Measurements from ENCODE around the gene MN1. TPM values are rescaled to one million over a fixed set of nuclear protein-coding genes. Genes with fewer than 3 reads are reported as not detected.

Gene MN1
- total and polyA plus RNA-seq, 2 of the 4 experiments (the other 2 are of a cell fraction): 0.36 to 1.3 TPM

- WGBS, 2 experiments (ENCODE audit: extremely low coverage in 2 of 2, insufficient read length in 1 of 2): 75% methylated on average over 6 of the region's 14 CpGs; no CpG with 5 or more reads in 1 of the 2 experiments
- Histone ChIP-seq H2AFZ (replicated peaks; ENCODE audit: low read length, poor library complexity) (no peak overlapping the region), H3K4me2 (ENCODE audit: low read depth, low read length) (no peak overlapping the region), H3K4ac (ENCODE audit: low read depth, low read length) (no peak overlapping the region), H2AK5ac (ENCODE audit: low read depth, low read length) (no peak overlapping the region), H3K56ac (ENCODE audit: extremely low read depth, insufficient read depth, low read length) (no peak overlapping the region), H3K9me3 (ENCODE audit: control insufficient read depth, insufficient read depth, low read length) (no peaks in the 10 kb centered on the region), H3K4me1 (ENCODE audit: control insufficient read depth, insufficient read depth, low read length) (peaks cover 2% of the 10 kb centered on the region; the same call in 1 of the 2 replicates), H2BK15ac (ENCODE audit: low read depth, low read length) (no peak overlapping the region), H3K23ac (ENCODE audit: low read depth, low read length) (no peak overlapping the region), H3K79me1 (ENCODE audit: low read depth in 1 of 2, low read length in 2 of 2) (no peaks in the 10 kb centered on the region; a peak in 2 of 4 replicates), H3K18ac (ENCODE audit: low read depth, low read length) (no peak overlapping the region), H2AK9ac (replicated peaks; ENCODE audit: low read depth, low read length, poor library complexity) (no peak overlapping the region), H2BK120ac (ENCODE audit: low read depth, low read length) (no peak overlapping the region), H3K4me3 (ENCODE audit: insufficient read depth, low read depth, low read length) (no peak overlapping the region), H3K27ac (ENCODE audit: insufficient read depth, low read length) (no peak overlapping the region), H4K5ac (ENCODE audit: low read depth, low read length) (no peak overlapping the region), H3K36me3 (ENCODE audit: control insufficient read depth, insufficient read depth, low read length) (peaks cover 6% of the 10 kb centered on the region; the same call in 1 of the 2 replicates), H3K9ac (ENCODE audit: low read depth, low read length) (no peak overlapping the region), H4K91ac (ENCODE audit: insufficient read depth, low read depth, low read length) (no peak overlapping the region), H2BK20ac (ENCODE audit: low read depth, low read length) (no peak overlapping the region), H3K27me3 (ENCODE audit: control insufficient read depth, insufficient read depth, low read length) (no peaks in the 10 kb centered on the region), H2BK5ac (ENCODE audit: low read depth, low read length, poor library complexity, severe bottlenecking) (no peak overlapping the region), H3K14ac (replicated peaks; ENCODE audit: low read depth, low read length) (no peak overlapping the region), H4K8ac (ENCODE audit: low read depth in 2 of 2, low read length in 2 of 2) (no peak overlapping the region), H3K9me1 (ENCODE audit: insufficient read depth, low read length) (no peaks in the 10 kb centered on the region; the same call in 1 of the 2 replicates), H4K20me1 (ENCODE audit: insufficient read depth, low read length) (no peaks in the 10 kb centered on the region; the same call in 1 of the 2 replicates)
- no TSS peak for BruUV-seq (replicated peaks)
- DNase-seq (no peak), ATAC-seq (ENCODE audit: low read depth) (no peak)
- ChIA-PET CTCF (no interaction called here), POLR2A (ENCODE audit: unreplicated experiment) (no interaction called here)
- in situ Hi-C loops (cut with MboI; ENCODE audit: low sequenced_read_pairs) (no loop called here), dilution Hi-C loops (cut with HindIII; ENCODE audit: low sequenced_read_pairs, unreplicated experiment) (no loop called here), intact Hi-C loops (cut with micrococcal nuclease) (no loop called here)
- TF ChIP-seq, protein P1, sequence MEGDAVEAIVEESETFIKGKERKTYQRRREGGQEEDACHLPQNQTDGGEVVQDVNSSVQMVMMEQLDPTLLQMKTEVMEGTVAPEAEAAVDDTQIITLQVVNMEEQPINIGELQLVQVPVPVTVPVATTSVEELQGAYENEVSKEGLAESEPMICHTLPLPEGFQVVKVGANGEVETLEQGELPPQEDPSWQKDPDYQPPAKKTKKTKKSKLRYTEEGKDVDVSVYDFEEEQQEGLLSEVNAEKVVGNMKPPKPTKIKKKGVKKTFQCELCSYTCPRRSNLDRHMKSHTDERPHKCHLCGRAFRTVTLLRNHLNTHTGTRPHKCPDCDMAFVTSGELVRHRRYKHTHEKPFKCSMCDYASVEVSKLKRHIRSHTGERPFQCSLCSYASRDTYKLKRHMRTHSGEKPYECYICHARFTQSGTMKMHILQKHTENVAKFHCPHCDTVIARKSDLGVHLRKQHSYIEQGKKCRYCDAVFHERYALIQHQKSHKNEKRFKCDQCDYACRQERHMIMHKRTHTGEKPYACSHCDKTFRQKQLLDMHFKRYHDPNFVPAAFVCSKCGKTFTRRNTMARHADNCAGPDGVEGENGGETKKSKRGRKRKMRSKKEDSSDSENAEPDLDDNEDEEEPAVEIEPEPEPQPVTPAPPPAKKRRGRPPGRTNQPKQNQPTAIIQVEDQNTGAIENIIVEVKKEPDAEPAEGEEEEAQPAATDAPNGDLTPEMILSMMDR (conservative IDR thresholded peaks at IDR 0.05; ENCODE audit: low read depth, low read length): no peak
- TF ChIP-seq MAFK (IDR thresholded peaks at IDR 0.05; ENCODE audit: low read depth, low read length) (no peak), NFE2L2 (IDR thresholded peaks at IDR 0.05; ENCODE audit: low read depth, low read length) (no peak), POLR2A (IDR thresholded peaks at IDR 0.05; ENCODE audit: low read depth, low read length) (no peak), MXI1 (IDR thresholded peaks at IDR 0.05; ENCODE audit: borderline replicate concordance, low read depth, low read length) (no peak), SMC3 (IDR thresholded peaks at IDR 0.05; ENCODE audit: low read depth, low read length) (no peak), BHLHE40 (IDR thresholded peaks at IDR 0.05; ENCODE audit: low read depth, low read length) (no peak), CHD1 (IDR thresholded peaks at IDR 0.05; ENCODE audit: low read depth, low read length) (no peak), CEBPB (IDR thresholded peaks at IDR 0.05; ENCODE audit: low read depth, low read length) (no peak), RFX5 (IDR thresholded peaks at IDR 0.05; ENCODE audit: low read depth, low read length) (no peak), RAD21 (IDR thresholded peaks at IDR 0.05; ENCODE audit: low read length) (no peak), FOS (IDR thresholded peaks at IDR 0.05; ENCODE audit: low read depth, low read length) (no peak), RCOR1 (IDR thresholded peaks at IDR 0.05; ENCODE audit: insufficient replicate concordance, low read length) (no peak), MAZ (IDR thresholded peaks at IDR 0.05; ENCODE audit: borderline replicate concordance, low read depth, low read length) (no peak)
- TF ChIP-seq, protein P2, sequence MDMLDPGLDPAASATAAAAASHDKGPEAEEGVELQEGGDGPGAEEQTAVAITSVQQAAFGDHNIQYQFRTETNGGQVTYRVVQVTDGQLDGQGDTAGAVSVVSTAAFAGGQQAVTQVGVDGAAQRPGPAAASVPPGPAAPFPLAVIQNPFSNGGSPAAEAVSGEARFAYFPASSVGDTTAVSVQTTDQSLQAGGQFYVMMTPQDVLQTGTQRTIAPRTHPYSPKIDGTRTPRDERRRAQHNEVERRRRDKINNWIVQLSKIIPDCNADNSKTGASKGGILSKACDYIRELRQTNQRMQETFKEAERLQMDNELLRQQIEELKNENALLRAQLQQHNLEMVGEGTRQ (IDR thresholded peaks at IDR 0.05; ENCODE audit: low read depth, low read length): no peak
- TF ChIP-seq, protein P3, sequence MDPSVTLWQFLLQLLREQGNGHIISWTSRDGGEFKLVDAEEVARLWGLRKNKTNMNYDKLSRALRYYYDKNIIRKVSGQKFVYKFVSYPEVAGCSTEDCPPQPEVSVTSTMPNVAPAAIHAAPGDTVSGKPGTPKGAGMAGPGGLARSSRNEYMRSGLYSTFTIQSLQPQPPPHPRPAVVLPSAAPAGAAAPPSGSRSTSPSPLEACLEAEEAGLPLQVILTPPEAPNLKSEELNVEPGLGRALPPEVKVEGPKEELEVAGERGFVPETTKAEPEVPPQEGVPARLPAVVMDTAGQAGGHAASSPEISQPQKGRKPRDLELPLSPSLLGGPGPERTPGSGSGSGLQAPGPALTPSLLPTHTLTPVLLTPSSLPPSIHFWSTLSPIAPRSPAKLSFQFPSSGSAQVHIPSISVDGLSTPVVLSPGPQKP (IDR thresholded peaks at IDR 0.05; ENCODE audit: borderline replicate concordance, low read depth, low read length): no peak
Observed at GRCh38 chr22:27786291-27786932, 15.1 kb downstream of the MN1 start.
